ENCODE results near the gene FNBP1. TPM values are rescaled to one million over a fixed set of nuclear protein-coding genes. Genes with fewer than 3 reads are reported as not detected.
"Not testable (repeated sequence)": the region's sequence is repeated elsewhere in the genome, so short reads cannot be mapped to it uniquely, and the experiment has no call there.

The FNBP1 gene
- total RNA-seq, 1 donor from 2014 or later, result 22.6 TPM

DNA sequence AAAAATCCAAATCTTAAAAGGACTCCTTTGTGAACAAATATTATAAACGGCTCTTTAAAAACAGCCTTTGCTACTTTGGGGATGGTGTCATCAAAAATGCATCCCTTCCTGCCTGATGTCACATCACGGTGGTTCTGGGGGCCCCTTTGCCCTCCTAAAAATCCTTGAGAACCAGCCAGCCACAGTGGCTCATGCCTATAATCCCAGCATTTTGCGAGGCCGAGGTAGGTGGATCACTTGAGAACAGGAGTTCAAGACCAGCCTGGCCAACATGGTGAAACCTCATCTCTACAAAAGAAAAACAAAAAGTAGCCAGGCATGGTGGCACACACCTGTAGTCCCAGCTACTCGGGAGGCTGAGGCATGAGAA is 43.9 kb downstream of the FNBP1 start:
- no peak for DNase-seq (ENCODE audit: low spot score)
- intact Hi-C loops (cut with DNase I), result no loop called here

- intact Hi-C loops (cut with DNase I), result no loop called here
- DNase-seq (ENCODE audit: low spot score), result no peak
Measured at GRCh38 chr9:129998491-129999140, 44.4 kb downstream of the FNBP1 start.

GRCh38 chr9:129997706-129998105 is 45.3 kb downstream of the FNBP1 start:
- not testable (repeated sequence) for DNase-seq (ENCODE audit: low spot score)

DNA sequence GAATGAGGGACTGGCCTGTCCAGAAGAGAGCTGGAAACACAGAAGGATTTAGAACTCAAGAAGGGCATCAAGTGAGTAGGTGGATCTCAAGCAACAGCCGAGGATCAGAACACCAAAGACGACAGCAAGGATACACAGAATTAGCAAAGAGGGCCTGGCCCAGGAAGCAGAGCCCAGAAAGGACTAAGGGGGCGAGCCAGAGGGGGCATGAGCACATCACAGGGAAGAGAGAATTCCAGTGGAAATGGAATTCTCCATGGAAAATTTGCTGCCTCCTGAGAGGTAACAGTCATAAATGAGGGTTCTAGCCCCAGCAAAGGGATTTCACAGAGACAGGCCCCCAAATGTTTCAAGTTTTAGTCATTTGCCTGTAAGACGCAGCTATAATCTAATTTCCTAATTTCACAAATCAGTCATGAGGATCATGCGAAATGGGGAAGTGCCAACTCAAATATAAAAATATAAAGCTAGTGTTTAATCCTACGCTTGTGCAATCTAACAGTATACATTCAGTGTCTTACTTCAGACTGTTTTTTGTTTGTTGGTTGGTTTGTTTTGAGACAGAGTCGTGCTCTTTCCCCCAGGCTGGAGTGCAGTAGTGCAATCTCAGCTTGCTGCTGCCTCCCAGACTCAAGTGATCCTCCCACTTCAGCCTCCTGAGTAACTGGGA is 46.7 kb downstream of the FNBP1 start:
- intact Hi-C loops (cut with DNase I), result no loop called here
- no peak for DNase-seq (ENCODE audit: low spot score)

More at GRCh38 chr9:129997706-129998105, 45.3 kb downstream of the FNBP1 start:
- intact Hi-C loops (cut with DNase I), result not testable (repeated sequence)

GRCh38 chr9:129995409-129996160 is 47.4 kb downstream of the FNBP1 start:
- intact Hi-C loops (cut with DNase I), result no loop called here
- DNase-seq (ENCODE audit: low spot score), result no peak

- no peak for DNase-seq (ENCODE audit: low spot score)
- intact Hi-C loops (cut with DNase I), result no loop called here
Measured at GRCh38 chr9:129994882-129995281, 48.1 kb downstream of the FNBP1 start.

DNA sequence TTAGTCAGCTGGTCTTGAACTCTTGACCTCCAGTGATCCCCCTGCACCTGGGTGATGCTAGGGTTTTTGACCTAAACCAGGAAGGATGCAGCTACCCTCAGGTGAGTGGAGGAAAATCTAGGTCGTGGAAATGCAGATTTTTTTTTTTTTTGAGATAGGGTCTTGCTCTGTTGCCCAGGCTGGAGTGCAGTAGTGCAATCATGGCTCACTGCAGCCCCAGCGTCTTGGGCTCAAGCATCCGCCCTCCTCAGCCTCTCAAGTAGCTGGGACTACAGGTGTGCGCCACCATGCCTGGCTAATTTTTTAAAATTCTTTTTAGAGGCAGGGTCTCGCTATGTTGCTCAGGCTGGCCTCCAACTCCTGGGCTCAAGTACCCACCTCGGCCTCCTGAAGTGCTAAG is 51.9 kb downstream of the FNBP1 start:
- DNase-seq (ENCODE audit: low spot score); intact Hi-C loops (cut with DNase I): not testable (repeated sequence)

- no peak for DNase-seq (ENCODE audit: low spot score)
- intact Hi-C loops (cut with DNase I), result no loop called here
Measured at GRCh38 chr9:129990269-129991010, 52.5 kb downstream of the FNBP1 start.

DNA sequence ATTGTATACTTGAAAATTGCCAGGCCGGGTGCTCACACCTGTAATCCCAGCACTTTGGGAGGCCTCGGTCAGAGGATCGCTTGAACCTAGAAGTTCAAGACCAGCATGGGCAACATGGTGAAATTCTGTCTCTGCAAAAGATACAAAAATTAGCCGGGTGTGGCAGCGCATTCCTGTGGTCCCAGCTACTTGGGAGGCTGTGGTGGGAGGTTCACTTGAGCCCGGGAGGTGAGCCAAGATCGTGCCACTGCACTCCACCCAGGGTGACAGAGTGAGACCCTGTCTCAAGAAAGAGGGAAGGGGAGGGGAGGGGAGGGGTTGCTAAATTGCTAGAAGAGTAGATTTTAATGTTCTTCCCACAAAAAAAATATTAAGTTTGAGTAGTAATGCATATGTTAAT is 53.2 kb downstream of the FNBP1 start:
- intact Hi-C loops (cut with DNase I), result no loop called here
- no peak for DNase-seq (ENCODE audit: low spot score)

DNA sequence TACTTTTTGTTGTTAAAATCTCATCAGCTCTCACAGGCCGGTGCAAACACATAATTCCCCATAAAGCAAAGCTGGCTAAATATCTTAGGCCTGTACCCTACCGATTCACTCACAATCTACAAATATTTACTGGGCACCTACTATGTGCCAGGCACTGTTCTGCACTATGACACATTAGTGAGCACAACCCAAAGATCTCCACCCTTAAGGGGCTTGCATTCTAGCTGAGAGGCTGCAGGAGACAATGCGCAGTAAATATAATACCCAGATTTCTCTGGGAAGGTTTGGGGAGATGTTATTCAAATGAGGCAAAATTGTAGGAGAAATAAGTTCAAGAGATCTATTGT is 53.7 kb downstream of the FNBP1 start:
- DNase-seq (ENCODE audit: low spot score), result no peak
- intact Hi-C loops (cut with DNase I), result no loop called here

DNA sequence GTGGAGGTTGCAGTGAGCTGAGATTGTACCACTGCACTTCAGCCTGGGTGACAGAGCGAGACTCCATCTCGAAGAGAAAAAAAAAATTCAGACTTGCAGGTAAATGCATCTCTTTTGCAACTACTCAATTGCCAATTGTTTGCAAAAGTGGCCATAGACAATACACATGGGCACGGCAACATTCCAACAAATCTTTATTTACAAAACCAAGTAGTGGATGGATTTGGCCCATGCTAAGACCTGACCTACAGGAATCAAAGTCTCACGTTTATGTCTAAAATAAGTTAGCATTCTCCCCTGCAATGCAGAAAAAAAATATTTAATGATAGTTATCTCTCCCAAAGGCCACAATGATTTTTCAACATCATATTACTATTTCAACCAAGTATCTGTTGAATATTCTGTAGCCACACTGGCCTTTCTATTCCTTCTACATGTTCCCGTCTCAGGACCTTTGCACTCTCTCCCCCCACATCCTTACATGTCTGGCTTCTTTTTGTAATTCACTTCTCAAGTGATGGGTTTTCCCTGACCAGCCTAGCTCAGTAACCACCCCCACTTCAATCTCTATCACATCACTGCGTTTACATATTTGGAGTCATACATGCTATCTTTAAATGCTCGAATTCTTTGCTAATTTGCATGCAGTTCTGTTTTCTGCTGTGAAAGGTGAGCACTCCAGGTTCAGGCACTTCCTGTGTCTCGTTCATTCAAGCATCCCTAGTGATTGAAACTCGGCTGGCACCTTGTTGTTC is 54.2 kb downstream of the FNBP1 start:
- no peak for DNase-seq (ENCODE audit: low spot score)
- intact Hi-C loops (cut with DNase I), result no loop called here

- DNase-seq (ENCODE audit: low spot score), result no peak
- intact Hi-C loops (cut with DNase I), result no loop called here
Measured at GRCh38 chr9:129987941-129988340, 55.0 kb downstream of the FNBP1 start.

DNA sequence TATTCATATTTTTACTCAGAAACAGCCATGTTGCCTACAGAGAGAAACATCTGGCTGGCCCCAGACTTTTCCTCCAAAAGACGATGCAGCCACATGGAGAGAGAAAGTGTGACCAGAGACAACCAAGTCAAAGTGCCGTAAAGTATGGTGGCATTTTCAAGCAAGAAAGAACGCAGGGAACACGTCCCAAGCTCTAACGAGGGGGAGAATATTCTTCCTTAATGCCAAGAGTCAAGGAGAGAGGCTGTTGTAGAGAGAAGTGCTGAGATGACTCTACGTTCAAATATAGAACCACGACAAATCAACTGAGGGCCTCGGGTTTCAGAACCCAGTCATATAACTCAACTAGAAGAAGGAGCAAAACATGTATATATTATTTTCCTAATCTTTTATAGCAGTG is 55.9 kb downstream of the FNBP1 start:
- no peak for DNase-seq (ENCODE audit: low spot score)

DNA sequence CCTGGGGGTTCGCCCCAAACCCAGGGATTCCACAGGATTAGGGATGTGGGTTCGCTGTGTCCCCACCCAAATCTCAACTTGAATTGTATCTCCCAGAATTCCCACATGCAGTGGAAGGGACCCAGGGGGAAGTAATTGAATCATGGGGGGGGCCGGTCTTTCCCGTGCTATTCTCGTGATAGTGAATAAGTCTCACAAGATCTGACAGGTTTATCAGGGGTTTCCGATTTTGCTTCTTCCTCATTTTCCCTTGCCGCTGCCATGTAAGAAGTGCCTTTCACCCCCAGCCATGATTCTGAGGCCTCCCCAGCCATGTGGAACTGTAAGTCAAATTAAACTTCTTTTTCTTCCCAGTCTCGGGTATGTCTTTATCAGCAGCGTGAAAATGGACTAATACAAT is 58.4 kb downstream of the FNBP1 start:
- not testable (repeated sequence) for DNase-seq (ENCODE audit: low spot score)
- intact Hi-C loops (cut with DNase I), result loop anchor here (5.0 kb wide), 1 partner anchor 48 kb away; no protein-coding TSS in a partner anchor

More for the DNA sequence above, 55.9 kb downstream of the FNBP1 start:
- intact Hi-C loops (cut with DNase I), result no loop called here

GRCh38 chr9:129983891-129984290 is 59.1 kb downstream of the FNBP1 start:
- intact Hi-C loops (cut with DNase I), result loop anchor here (5.0 kb wide), 1 partner anchor 48 kb away; no protein-coding TSS in a partner anchor

DNA sequence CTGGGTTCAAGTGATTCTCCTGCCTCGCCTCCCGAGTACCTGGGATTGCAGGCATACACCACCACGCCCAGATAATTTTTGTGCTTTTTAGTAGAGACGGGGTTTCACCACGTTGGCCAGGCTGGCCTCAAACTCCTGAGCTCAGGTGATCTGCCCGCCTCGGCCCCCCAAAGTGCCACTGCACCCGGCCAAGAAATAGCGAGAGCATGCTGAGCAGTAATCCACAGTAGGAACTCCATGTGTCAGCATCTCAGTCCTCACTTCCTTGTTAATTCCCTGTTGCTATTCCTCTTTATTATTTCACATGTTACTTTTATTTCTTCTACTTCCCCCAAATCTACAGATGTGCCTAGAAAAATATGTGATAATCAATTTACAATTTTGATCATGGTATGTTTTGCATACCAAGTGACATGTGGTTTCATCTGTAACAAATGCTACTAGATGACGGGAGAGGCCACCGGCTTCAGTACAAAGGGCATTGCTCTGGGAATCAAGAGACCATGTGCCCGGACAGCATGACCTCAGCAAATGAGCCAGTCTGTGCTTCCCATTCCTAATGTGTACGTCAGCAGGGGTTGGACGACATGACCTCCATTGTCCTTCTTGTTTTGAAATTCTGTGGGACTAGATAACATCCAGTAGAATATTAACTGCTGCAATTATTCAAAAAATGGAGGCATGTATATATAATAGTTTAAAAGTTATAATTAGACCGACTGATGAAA is 61.6 kb downstream of the FNBP1 start:
- DNase-seq (ENCODE audit: low spot score), result no peak
- intact Hi-C loops (cut with DNase I), result loop anchor here (5.0 kb wide), 1 partner anchor 51 kb away; no protein-coding TSS in a partner anchor

More at GRCh38 chr9:129983891-129984290, 59.1 kb downstream of the FNBP1 start:
- DNase-seq (ENCODE audit: low spot score), result no peak

DNA sequence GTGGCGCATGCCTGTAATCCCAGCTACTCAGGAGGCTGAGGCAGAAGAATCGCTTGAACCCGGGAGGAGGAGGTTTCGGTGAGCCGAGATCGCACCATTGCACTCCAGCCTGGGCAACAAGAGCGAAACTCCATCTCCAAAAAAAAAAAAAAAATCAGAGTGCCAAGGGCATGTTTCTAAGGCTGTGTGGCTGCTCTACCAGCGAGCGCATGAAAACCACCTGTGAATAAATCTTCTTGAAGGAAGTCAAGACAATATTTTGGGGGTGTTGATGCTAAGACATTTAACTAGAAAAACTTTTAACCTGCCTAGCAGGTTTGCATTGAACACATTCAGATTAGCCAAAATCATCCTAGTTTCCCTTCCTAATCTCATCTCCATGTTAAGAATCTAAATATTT is 62.8 kb downstream of the FNBP1 start:
- intact Hi-C loops (cut with DNase I), result loop anchor here (5.0 kb wide), 1 partner anchor 52 kb away; no protein-coding TSS in a partner anchor
- not testable (repeated sequence) for DNase-seq (ENCODE audit: low spot score)

- intact Hi-C loops (cut with DNase I), result no loop called here
- no peak for DNase-seq (ENCODE audit: low spot score)
Measured at GRCh38 chr9:129979071-129979745, 63.8 kb downstream of the FNBP1 start.
